ENCODE measurements around the gene SUN5. TPM values are rescaled to one million over a fixed set of nuclear protein-coding genes. Genes with fewer than 3 reads are reported as not detected.

SUN5 gene
- total RNA-seq, 1 experiment from 2014 or later = not detected

DNA sequence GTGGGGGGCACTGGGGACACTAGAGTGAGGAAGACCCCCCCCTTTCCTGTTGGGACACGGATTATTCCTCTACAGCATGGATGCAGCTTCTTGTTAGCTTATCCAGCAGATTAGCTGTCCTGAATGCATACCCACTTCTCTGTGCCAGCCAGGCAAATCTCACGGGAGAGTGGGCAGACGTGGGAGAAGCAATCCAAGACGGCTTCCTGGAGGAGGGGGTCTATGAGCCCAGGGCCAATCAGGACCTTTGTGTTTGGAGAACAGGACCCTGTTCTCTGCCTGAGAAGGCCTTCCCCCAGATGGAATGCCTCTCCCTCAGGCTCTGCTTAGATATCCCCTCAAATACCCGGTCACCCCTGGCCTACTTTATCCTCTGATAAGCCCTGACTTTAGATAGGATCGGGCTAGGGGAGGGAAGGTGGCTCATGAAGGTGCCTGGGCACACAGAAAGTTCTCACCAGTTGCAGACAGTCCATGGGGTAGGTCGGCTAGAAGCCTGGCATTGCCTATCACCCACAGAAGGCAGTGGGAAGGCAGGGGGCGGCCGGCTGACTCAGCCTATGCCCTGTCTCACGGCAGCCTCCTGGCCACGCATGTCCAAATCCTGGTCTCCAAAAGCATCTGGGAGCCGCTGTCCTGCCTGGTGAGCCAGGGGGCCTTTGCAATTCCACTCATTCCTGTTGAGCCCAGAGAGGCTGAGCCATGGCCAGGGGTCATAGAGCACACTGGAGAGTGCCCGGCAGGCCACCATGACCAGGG lies 34.7 kb downstream of the SUN5 start:
- H3K27me3 Mint-ChIP-seq (ENCODE audit: low read depth) = no peaks in the 10 kb centered on the region; the same call in 1 of the 2 replicates
- TF ChIP-seq ZNF396 (CRISPR knock-in tag; IDR thresholded peaks at IDR 0.05; ENCODE audit: borderline replicate concordance) (no peak), ZNF532 (CRISPR knock-in tag; IDR thresholded peaks at IDR 0.05; ENCODE audit: borderline replicate concordance) (no peak), NFYB (CRISPR knock-in tag; conservative IDR thresholded peaks at IDR 0.05; ENCODE audit: low read depth) (no peak), ERG (CRISPR knock-in tag; IDR thresholded peaks at IDR 0.05) (no peak), CBFB (CRISPR knock-in tag; IDR thresholded peaks at IDR 0.05; ENCODE audit: low read depth) (no peak), STAT6 (CRISPR knock-in tag; conservative IDR thresholded peaks at IDR 0.05; ENCODE audit: low read depth) (no peak), ZNF138 (CRISPR knock-in tag; conservative IDR thresholded peaks at IDR 0.05) (no peak), MAX (CRISPR knock-in tag; IDR thresholded peaks at IDR 0.05) (no peak), ATF6 (CRISPR knock-in tag; IDR thresholded peaks at IDR 0.05) (no peak), PRRX2 (CRISPR knock-in tag; IDR thresholded peaks at IDR 0.05) (no peak), ETV6 (CRISPR knock-in tag; IDR thresholded peaks at IDR 0.05) (no peak), TEAD4 (CRISPR knock-in tag; IDR thresholded peaks at IDR 0.05) (no peak), IRF2 (CRISPR knock-in tag; IDR thresholded peaks at IDR 0.05; ENCODE audit: borderline replicate concordance, low read depth) (no peak), PREB (CRISPR knock-in tag; IDR thresholded peaks at IDR 0.05; ENCODE audit: borderline replicate concordance) (no peak)
- TF ChIP-seq, protein P1, sequence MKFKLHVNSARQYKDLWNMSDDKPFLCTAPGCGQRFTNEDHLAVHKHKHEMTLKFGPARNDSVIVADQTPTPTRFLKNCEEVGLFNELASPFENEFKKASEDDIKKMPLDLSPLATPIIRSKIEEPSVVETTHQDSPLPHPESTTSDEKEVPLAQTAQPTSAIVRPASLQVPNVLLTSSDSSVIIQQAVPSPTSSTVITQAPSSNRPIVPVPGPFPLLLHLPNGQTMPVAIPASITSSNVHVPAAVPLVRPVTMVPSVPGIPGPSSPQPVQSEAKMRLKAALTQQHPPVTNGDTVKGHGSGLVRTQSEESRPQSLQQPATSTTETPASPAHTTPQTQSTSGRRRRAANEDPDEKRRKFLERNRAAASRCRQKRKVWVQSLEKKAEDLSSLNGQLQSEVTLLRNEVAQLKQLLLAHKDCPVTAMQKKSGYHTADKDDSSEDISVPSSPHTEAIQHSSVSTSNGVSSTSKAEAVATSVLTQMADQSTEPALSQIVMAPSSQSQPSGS (CRISPR knock-in tag; IDR thresholded peaks at IDR 0.05; ENCODE audit: borderline replicate concordance, low read depth) = no peak
- TF ChIP-seq, protein P2, sequence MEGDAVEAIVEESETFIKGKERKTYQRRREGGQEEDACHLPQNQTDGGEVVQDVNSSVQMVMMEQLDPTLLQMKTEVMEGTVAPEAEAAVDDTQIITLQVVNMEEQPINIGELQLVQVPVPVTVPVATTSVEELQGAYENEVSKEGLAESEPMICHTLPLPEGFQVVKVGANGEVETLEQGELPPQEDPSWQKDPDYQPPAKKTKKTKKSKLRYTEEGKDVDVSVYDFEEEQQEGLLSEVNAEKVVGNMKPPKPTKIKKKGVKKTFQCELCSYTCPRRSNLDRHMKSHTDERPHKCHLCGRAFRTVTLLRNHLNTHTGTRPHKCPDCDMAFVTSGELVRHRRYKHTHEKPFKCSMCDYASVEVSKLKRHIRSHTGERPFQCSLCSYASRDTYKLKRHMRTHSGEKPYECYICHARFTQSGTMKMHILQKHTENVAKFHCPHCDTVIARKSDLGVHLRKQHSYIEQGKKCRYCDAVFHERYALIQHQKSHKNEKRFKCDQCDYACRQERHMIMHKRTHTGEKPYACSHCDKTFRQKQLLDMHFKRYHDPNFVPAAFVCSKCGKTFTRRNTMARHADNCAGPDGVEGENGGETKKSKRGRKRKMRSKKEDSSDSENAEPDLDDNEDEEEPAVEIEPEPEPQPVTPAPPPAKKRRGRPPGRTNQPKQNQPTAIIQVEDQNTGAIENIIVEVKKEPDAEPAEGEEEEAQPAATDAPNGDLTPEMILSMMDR (IDR thresholded peaks at IDR 0.05) = no peak
- TF ChIP-seq, protein P3, sequence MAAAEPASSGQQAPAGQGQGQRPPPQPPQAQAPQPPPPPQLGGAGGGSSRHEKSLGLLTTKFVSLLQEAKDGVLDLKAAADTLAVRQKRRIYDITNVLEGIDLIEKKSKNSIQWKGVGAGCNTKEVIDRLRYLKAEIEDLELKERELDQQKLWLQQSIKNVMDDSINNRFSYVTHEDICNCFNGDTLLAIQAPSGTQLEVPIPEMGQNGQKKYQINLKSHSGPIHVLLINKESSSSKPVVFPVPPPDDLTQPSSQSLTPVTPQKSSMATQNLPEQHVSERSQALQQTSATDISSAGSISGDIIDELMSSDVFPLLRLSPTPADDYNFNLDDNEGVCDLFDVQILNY (CRISPR knock-in tag; IDR thresholded peaks at IDR 0.05) = no peak
- TF ChIP-seq, protein P4, sequence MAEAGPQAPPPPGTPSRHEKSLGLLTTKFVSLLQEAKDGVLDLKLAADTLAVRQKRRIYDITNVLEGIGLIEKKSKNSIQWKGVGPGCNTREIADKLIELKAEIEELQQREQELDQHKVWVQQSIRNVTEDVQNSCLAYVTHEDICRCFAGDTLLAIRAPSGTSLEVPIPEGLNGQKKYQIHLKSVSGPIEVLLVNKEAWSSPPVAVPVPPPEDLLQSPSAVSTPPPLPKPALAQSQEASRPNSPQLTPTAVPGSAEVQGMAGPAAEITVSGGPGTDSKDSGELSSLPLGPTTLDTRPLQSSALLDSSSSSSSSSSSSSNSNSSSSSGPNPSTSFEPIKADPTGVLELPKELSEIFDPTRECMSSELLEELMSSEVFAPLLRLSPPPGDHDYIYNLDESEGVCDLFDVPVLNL (CRISPR knock-in tag; IDR thresholded peaks at IDR 0.05; ENCODE audit: borderline replicate concordance, low read depth) = no peak

More for the DNA sequence above, 34.7 kb downstream of the SUN5 start:
- ATAC-seq = no peak
- H3K36me3 Mint-ChIP-seq = no peaks in the 10 kb centered on the region
- DNase-seq (ENCODE audit: low spot score) = no peak
- no peak overlapping the region; the same call in 1 of the 2 replicates for H3K27ac Mint-ChIP-seq
- ChIA-PET POLR2A (no interaction called here), CTCF (no interaction called here)
- no peaks in the 10 kb centered on the region for H3K9me3 Mint-ChIP-seq
- H3K4me3 Mint-ChIP-seq = no peak overlapping the region
- H3K4me1 Mint-ChIP-seq = peaks cover 9% of the 10 kb centered on the region; the same call in 1 of the 2 replicates
